ENCODE data around the gene VSTM2L. TPM values are rescaled to one million over a fixed set of nuclear protein-coding genes. Genes with fewer than 3 reads are reported as not detected.
"Not testable (repeated sequence)": the region's sequence is repeated elsewhere in the genome, so short reads cannot be mapped to it uniquely, and the experiment has no call there.

VSTM2L gene
- total RNA-seq, 1 donor, result not detected

DNA sequence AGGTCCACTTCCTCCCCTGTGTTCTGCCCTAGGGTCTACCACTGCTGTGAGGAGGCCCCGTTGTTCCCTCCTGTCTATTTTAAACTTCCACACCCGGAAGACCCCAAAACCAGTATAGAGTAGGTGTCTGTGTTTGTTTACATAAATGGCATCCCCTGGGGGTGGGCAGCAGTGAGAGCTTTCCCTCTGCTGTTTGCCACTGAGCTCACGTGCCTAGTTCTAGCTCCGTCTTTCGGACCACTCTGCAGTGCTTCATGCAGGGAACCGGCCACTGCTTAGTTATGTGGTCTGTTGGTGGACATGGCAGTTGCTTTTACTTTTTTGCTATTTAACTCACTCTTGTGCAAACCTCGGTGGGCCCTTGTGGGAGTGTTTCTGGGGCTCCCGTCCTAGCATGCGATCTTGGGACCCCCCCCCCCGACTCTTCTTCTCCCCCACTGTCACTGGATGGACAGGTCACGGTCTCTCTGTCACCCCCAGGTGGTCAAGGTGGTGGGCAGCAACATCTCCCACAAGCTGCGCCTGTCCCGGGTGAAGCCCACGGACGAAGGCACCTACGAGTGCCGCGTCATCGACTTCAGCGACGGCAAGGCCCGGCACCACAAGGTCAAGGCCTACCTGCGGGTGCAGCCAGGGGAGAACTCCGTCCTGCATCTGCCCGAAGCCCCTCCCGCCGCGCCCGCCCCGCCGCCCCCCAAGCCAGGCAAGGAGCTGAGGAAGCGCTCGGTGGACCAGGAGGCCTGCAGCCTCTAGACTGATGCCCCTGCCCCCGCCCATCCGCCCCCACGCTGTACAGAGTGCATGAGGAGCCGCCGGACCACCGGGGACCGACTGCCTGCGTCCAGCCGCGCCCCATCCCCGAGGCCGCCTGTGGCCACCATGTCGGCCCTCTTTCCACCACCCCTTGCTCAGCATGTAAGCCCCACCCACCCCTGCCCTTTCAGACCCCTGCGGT is 40.9 kb downstream of the VSTM2L start:
- Histone ChIP-seq H3K4me1 (ENCODE audit: insufficient read depth, low read length) (no peaks in the 10 kb centered on the region), H3K27me3 (ENCODE audit: insufficient read depth, low read length) (no peaks in the 10 kb centered on the region), H3K9me3 (ENCODE audit: low read depth, low read length) (no peaks in the 10 kb centered on the region), H3K4me3 (ENCODE audit: low read length) (no peak overlapping the region)

DNA sequence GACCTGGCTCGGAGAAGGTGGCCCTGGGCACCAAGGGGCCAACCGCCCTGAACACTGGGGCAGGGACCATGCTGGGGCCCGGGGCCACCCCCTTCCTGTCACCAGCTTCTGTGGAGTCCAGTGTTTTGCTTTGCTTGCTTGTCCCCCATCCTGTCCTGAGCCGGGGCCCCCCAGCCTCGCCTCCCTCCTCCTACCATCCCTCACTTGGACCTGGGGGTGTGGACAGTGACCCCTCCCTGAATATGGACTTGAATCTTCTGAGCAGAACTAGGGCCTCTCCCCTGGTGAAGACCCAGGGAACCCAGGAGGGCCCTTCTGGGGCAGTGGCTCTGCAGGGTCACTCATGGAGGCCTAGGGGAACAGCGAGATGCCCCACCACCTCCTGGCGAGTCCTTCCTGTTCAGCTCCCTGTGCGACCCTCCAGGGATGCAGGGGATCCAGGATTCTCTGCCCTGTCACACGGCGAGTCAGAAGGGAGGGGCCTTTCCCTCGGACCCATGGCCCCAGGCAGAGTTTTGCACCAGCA is 41.6 kb downstream of the VSTM2L start:
- no peaks in the 10 kb centered on the region for H3K27me3 ChIP-seq (ENCODE audit: insufficient read depth, low read length)
- no peaks in the 10 kb centered on the region for H3K9me3 ChIP-seq (ENCODE audit: low read depth, low read length)
- H3K4me3 ChIP-seq (ENCODE audit: low read length), result no peak overlapping the region
- H3K4me1 ChIP-seq (ENCODE audit: insufficient read depth, low read length), result no peaks in the 10 kb centered on the region

DNA sequence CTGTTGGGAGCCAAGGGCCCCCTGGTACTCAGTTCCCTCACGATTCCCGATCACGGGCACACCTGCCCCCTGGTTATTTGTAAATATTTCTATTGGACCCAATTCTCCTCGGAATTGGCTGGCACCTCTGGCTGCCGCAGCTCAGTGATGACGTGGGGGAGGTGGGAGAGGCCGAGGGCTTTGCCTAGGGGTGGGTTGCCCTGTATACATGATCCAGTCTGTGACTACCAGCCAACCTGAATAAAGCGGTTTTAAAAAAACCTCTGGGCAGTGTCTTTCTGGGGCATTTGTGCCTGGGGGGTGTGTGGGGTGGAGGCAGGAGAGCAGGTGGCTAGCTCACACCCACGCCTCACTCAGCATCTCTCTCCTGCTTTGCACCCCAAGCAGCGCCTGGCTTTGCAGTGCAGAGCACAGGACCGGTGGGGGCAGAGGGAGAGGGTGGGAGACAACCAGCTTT is 42.2 kb downstream of the VSTM2L start:
- H3K4me1 ChIP-seq (ENCODE audit: insufficient read depth, low read length), result no peaks in the 10 kb centered on the region
- H3K4me3 ChIP-seq (ENCODE audit: low read length), result no peak overlapping the region
- no peaks in the 10 kb centered on the region for H3K9me3 ChIP-seq (ENCODE audit: low read depth, low read length)
- no peaks in the 10 kb centered on the region for H3K27me3 ChIP-seq (ENCODE audit: insufficient read depth, low read length)

DNA sequence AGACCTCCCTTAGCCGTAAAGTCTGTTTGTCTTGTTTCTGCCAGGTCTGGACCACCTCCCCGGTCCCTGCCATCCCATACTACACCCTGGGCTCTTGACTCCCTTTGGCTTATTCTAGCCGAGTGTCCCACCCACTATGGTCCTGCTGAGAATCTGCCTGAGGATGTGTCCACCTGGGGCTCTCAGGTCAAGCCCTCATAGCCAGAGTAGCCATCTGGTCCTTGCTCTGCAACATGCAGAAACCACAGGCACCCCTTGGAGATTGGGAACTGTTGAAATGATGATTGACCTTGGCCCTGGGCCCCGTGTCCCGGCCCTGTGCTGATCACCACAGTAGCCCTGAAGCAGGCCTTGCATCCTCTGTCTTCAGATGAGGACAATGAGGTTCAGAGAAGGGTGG is 44.0 kb downstream of the VSTM2L start:
- Histone ChIP-seq H3K4me1 (ENCODE audit: insufficient read depth, low read length) (no peaks in the 10 kb centered on the region), H3K9me3 (ENCODE audit: low read depth, low read length) (no peaks in the 10 kb centered on the region), H3K27me3 (ENCODE audit: insufficient read depth, low read length) (no peaks in the 10 kb centered on the region), H3K4me3 (ENCODE audit: low read length) (no peak overlapping the region)

DNA sequence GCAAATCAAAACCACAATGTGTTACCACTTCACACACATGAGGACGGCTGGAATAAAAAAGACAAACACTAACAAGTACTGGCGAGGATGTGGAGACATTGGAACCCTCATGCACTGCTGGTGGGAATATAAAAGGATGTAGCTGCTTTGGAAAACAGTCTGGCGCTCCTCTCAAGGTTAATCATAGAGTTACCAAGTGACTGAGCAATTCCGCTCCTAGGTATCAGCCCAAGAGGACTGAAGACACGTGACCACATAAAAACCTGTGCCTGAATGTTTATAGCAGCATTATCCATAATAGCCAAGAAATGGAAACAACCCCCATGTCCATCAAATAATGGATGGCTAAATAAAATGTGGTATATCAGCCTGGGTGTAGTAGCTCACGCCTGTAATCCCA is 45.0 kb downstream of the VSTM2L start:
- H3K27me3 ChIP-seq (ENCODE audit: insufficient read depth, low read length), result no peaks in the 10 kb centered on the region
- no peaks in the 10 kb centered on the region for H3K9me3 ChIP-seq (ENCODE audit: low read depth, low read length)
- H3K4me3 ChIP-seq (ENCODE audit: low read length), result no peak overlapping the region
- no peaks in the 10 kb centered on the region for H3K4me1 ChIP-seq (ENCODE audit: insufficient read depth, low read length)

DNA sequence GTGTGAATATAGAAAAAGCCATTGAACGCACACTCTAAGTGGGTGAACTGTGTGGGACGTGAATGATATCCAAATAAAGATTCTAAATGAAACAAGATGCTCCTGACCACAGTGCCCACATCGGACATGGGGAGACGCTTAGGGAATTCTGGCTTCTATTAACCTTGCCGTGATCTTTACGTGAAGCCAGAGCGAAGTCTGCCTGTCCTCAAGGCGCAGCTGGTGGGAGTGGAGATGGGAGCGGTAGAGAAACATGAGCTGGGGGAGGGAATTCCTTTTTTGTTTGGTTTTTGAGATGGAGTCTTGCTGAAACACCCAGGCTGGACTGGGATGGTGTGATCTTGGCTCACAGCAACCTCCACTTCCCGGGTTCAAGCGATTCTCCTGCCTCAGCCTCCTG is 46.0 kb downstream of the VSTM2L start:
- no peaks in the 10 kb centered on the region for H3K27me3 ChIP-seq (ENCODE audit: insufficient read depth, low read length)
- no peaks in the 10 kb centered on the region for H3K9me3 ChIP-seq (ENCODE audit: low read depth, low read length)
- no peaks in the 10 kb centered on the region for H3K4me1 ChIP-seq (ENCODE audit: insufficient read depth, low read length)
- H3K4me3 ChIP-seq (ENCODE audit: low read length), result no peak overlapping the region

DNA sequence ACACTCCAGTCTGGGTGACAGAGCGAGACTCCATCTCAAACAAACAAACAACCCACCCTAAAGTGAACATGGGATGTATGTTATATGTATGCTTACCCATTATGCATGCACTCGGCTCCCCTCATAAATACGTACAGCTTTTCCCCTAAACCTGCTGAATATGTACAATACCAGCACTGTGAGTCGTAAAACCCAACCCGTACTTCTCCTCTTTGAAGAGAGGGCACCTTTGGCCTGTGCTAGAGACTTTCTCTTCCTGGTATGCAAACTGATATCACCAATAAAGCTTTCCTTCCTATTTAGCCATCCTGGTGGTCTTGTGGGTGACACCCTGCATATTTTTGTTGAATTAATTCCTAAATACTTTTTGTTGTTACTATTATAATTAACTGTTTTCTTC is 51.3 kb downstream of the VSTM2L start:
- Histone ChIP-seq H3K4me1 (ENCODE audit: insufficient read depth, low read length) (no peaks in the 10 kb centered on the region), H3K27me3 (ENCODE audit: insufficient read depth, low read length) (no peaks in the 10 kb centered on the region), H3K4me3 (ENCODE audit: low read length) (no peak overlapping the region), H3K9me3 (ENCODE audit: low read depth, low read length) (no peaks in the 10 kb centered on the region)

DNA sequence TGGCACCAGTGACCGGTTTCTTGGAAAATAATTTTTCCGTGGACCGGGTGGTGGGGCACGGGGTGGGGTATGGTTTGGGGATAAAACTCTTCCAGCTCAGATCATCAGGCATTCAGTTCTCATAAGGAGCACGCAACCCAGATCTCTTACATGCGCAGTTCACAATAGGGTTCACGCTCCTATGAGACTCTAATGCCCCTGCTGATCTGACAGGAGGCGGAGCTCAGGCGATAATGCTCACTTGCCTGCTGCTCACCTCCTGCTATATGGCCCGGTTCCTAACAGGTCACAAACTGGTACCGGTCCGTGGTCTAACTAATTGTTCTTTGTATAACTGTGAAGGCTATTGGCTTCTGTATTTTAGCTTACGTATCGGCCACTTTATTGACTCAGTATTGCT is 51.7 kb downstream of the VSTM2L start:
- Histone ChIP-seq H3K9me3 (ENCODE audit: low read depth, low read length) (no peaks in the 10 kb centered on the region), H3K4me3 (ENCODE audit: low read length) (no peak overlapping the region), H3K4me1 (ENCODE audit: insufficient read depth, low read length) (no peaks in the 10 kb centered on the region), H3K27me3 (ENCODE audit: insufficient read depth, low read length) (no peaks in the 10 kb centered on the region)

DNA sequence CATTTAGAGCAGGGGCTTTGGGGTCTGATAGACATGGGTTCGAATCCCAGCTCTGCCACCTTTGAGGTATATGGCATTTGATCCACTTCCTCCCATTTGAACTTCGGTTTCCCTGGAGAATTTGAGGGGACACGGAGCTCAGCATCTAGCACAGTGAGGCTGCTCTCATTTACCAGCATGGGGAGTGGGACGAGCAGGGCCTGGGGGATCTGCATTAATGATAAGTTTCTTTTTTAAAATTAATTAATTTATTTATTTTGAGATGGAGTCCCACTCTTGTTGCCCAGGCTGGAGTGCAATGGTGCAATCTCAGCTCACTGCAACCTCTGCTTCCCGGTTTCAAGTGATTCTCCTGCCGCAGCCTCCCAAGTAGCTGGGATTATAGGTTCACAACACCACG is 52.6 kb downstream of the VSTM2L start:
- H3K4me3 ChIP-seq (ENCODE audit: low read length), result no peak overlapping the region
- H3K9me3 ChIP-seq (ENCODE audit: low read depth, low read length), result no peaks in the 10 kb centered on the region
- H3K27me3 ChIP-seq (ENCODE audit: insufficient read depth, low read length), result no peaks in the 10 kb centered on the region
- no peaks in the 10 kb centered on the region for H3K4me1 ChIP-seq (ENCODE audit: insufficient read depth, low read length)

DNA sequence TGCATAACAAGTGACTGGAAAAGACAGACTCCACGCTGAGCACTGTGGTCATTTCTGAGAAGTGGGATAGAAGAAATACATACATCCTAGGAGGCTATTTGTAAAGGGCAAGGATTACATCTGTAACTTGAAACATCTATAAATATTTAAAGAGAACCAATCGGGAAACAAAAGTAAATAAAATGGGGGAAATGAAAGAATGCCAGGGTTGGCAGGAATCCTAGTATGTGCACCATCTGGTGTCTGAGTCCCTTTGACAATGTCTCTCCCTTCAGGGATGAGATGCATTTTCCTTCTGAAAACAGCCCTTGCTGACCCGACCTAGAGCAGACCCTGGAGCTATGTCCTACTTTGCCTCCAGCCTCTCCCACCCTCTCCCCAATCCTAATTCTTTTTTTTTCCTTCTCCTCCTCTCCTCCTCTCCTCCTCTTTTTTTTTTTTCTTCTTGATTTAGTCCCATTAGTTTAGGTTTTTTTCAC is 53.2 kb downstream of the VSTM2L start:
- no peaks in the 10 kb centered on the region for H3K4me1 ChIP-seq (ENCODE audit: insufficient read depth, low read length)
- no peak overlapping the region for H3K4me3 ChIP-seq (ENCODE audit: low read length)
- H3K9me3 ChIP-seq (ENCODE audit: low read depth, low read length), result no peaks in the 10 kb centered on the region
- no peaks in the 10 kb centered on the region for H3K27me3 ChIP-seq (ENCODE audit: insufficient read depth, low read length)

DNA sequence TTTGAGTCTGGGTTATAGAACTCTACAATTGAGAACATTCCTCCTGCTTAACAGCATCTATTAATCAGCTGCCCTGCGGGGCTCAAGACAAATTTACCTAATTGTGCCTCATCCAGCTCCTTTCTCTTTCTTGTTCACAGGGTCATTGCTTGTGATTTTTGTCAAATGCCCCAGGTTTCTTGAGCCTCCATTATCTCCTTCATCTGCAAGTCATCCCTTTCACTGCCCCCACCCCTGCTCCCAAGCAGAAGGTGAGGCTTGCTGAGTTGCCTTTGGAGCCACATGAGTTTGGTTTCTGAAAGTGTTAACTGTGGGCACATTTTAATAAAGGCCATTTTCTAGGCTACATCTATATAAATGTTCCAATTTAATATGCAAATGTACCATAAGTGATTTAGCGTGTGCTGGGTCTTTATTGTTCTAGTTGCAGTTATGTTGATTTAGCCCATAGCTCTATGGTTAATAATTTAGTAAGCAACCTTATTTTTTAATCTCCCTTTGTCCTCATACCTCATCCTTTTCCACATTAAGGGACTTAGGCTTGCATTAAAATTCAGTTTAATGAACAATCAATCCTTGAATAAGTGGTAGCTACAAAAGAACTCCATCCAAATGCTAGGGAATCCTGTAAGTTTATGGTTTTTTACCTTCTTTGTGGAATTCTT is 56.1 kb downstream of the VSTM2L start:
- Histone ChIP-seq H3K27me3 (ENCODE audit: insufficient read depth, low read length) (no peaks in the 10 kb centered on the region), H3K4me1 (ENCODE audit: insufficient read depth, low read length) (no peaks in the 10 kb centered on the region), H3K9me3 (ENCODE audit: low read depth, low read length) (no peaks in the 10 kb centered on the region), H3K4me3 (ENCODE audit: low read length) (no peak overlapping the region)

DNA sequence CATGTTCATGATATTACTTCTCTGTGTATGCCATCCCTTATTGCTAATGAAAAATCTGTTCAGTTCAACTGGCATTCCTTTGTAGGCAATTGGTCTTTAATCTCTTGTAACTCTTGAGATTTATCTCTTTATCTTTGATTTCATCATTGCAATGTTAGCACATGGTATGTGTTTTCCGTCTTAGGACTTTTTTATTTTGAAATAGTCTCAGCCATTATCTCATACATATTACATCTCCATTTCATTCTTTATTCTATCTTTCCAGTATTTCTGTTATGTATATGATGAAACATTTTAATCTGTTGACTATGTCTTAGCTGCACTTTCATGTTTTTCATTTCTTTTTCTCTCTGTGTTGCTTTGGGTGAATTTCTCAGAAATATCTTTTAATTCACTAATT is 58.1 kb downstream of the VSTM2L start:
- no peaks in the 10 kb centered on the region for H3K4me1 ChIP-seq (ENCODE audit: insufficient read depth, low read length)
- H3K27me3 ChIP-seq (ENCODE audit: insufficient read depth, low read length), result no peaks in the 10 kb centered on the region
- H3K9me3 ChIP-seq (ENCODE audit: low read depth, low read length), result no peaks in the 10 kb centered on the region
- H3K4me3 ChIP-seq (ENCODE audit: low read length), result no peak overlapping the region

DNA sequence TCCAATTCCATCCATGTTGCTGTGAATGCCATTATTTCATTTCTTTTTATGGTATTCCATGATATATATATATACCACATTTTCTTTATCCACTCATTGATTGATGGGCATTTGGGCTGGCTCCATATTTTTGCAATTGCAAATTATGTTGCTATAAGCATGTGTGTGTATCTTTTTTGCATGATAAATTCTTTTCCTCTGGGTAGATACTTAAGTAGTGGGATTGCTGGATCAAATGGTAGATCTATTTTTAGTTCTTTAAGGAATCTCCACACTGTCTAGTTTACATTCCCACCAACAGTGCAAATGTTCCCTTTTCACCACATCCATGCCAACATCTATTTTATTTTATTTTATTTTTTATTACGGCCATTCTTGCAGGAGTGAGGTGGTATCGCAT is 60.6 kb downstream of the VSTM2L start:
- H3K9me3 ChIP-seq (ENCODE audit: low read depth, low read length); H3K27me3 ChIP-seq (ENCODE audit: insufficient read depth, low read length); H3K4me3 ChIP-seq (ENCODE audit: low read length); H3K4me1 ChIP-seq (ENCODE audit: insufficient read depth, low read length): not testable (repeated sequence)

DNA sequence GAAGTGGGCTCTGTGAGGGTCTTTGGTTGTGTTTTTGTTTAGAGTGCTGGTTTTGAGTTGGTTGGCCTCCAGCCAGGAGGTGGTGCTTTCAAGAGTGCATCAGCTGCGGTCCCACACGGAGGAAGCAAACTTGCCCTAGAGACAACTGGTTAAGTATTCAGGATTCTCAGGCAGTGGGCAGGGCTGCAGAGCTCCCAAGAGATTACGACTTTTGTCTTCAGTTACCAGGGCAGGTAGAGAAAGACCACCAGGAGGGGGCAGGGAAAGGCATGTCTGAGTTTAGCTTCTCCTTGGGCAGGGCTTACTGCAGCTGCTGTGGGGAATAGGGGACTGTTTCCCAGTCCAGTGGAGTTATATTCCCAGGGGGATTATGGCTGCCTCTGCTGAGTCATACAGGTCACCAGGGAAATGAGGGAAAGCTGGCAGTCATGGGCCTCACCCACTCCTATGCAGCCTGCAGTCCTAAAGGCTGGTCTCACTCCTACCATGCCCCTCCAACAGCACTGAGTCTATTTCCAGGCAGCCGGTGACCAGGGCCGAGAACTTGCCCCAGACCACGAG is 66.0 kb downstream of the VSTM2L start:
- Histone ChIP-seq H3K4me3 (ENCODE audit: low read length) (no peak overlapping the region), H3K27me3 (ENCODE audit: insufficient read depth, low read length) (no peaks in the 10 kb centered on the region), H3K9me3 (ENCODE audit: low read depth, low read length) (no peaks in the 10 kb centered on the region), H3K4me1 (ENCODE audit: insufficient read depth, low read length) (no peaks in the 10 kb centered on the region)

Measured in mononuclear cell (primary cell).